NB4 (cell line): ENCODE measurements around the gene FMNL2.
A peak's percentile ranks its signal among the peaks of the same experiment; 100 is the strongest.

ENCODE experiments used
- DNase-seq: peaks from one replicate; pipeline ENCODE4 v3.0.0; 2010; ENCODE audit warnings: low read depth
- H3K4me3 ChIP-seq: one replicate; pipeline ENCODE4 v1.5.1; 2011; ENCODE audit warnings: mild to moderate bottlenecking, low read depth, low read length, moderate library complexity
- CTCF ChIP-seq: IDR thresholded peaks from one replicate; pipeline ENCODE4 v1.5.1; 2012; ENCODE audit warnings: low read depth, low read length
- MAX ChIP-seq: IDR thresholded peaks from 2 replicates; pipeline ENCODE4 v1.6.1; 2011; ENCODE audit warnings: low read depth, low read length
- MYC ChIP-seq: IDR thresholded peaks from 2 replicates; pipeline ENCODE4 v1.6.1; 2011; ENCODE audit warnings: low read depth, low read length
- POLR2A ChIP-seq: IDR thresholded peaks from 2 replicates; pipeline ENCODE4 v1.6.1; 2011; ENCODE audit warnings: mild to moderate bottlenecking; ENCODE audit not compliant: insufficient read length; ENCODE audit errors: extremely low read depth

FMNL2 gene

GRCh38 chr2:152493417-152493816 is 158.4 kb downstream of the FMNL2 start:
- peak; percentile 8 for DNase-seq

GRCh38 chr2:152493945-152494528 is 159.1 kb downstream of the FMNL2 start:
- no peak overlapping the region for H3K4me3 ChIP-seq
- DNase-seq, result no peak

More at GRCh38 chr2:152493417-152493816, 158.4 kb downstream of the FMNL2 start:
- TF ChIP-seq CTCF, result no peak
- no peak for TF ChIP-seq MAX
- no peak for TF ChIP-seq MYC
- no peak for TF ChIP-seq POLR2A
- H3K4me3 ChIP-seq, result no peak overlapping the region

GRCh38 chr2:152496371-152496770 is 161.4 kb downstream of the FMNL2 start:
- no peak overlapping the region for H3K4me3 ChIP-seq
- TF ChIP-seq MYC (no peak), MAX (no peak), CTCF (no peak), POLR2A (no peak)
- DNase-seq, result no peak

More at GRCh38 chr2:152493945-152494528, 159.1 kb downstream of the FMNL2 start:
- TF ChIP-seq CTCF, result no peak
- TF ChIP-seq POLR2A, result no peak
- TF ChIP-seq MYC, result no peak
- no peak for TF ChIP-seq MAX

GRCh38 chr2:152497481-152498052 is 162.6 kb downstream of the FMNL2 start:
- H3K4me3 ChIP-seq, result no peak overlapping the region
- no peak for DNase-seq
- TF ChIP-seq CTCF (no peak), POLR2A (no peak)

GRCh38 chr2:152499331-152499816 is 164.4 kb downstream of the FMNL2 start:
- DNase-seq, result no peak
- H3K4me3 ChIP-seq, result no peak overlapping the region
- no peak for TF ChIP-seq POLR2A

GRCh38 chr2:152499896-152500735 is 165.1 kb downstream of the FMNL2 start:
- TF ChIP-seq MYC (no peak), MAX (no peak), CTCF (no peak), POLR2A (no peak)

More at GRCh38 chr2:152499896-152500735, 165.1 kb downstream of the FMNL2 start:
- DNase-seq, result no peak
- H3K4me3 ChIP-seq, result no peak overlapping the region
